ENCODE data around the gene LLPH. TPM values are rescaled to one million over a fixed set of nuclear protein-coding genes. Genes with fewer than 3 reads are reported as not detected.

Gene LLPH
- total RNA-seq, 1 experiment from 2014 or later = 33.4 TPM

DNA sequence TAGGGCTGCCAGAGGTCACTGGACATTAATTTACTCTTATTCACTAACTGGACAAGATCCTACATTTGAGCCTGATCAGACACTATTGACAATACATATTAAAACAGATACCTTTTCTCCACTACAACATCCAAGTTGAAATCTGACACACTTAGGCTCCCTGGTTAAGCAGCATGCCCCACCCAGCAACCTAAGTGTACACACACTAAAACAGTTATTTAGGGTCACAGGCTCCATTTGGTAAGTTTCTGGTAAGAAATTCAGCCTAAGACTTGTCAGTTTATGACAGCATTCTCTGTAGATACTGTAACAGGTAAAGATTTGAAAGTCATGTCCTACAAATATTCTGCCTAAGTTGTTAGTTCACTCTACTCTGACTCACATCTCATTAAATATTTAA lies 12.3 kb upstream of the LLPH start:
- Histone ChIP-seq H3K56ac (ENCODE audit: insufficient read length, low read depth, low read length) (no peak overlapping the region), H3K14ac (ENCODE audit: insufficient read depth, low read length) (no peak overlapping the region), H3K4me1 (ENCODE audit: insufficient read depth, low read length) (no peaks in the 10 kb centered on the region), H4K8ac (replicated peaks; ENCODE audit: insufficient read length, low read depth, low read length) (no peak overlapping the region), H2AFZ (ENCODE audit: low read length) (no peak overlapping the region), H3K79me2 (ENCODE audit: insufficient read depth, low read length) (no peaks in the 10 kb centered on the region), H4K20me1 (ENCODE audit: control insufficient read depth, insufficient read depth, insufficient read length) (no peaks in the 10 kb centered on the region), H2BK15ac (ENCODE audit: low read depth, low read length) (no peak overlapping the region), H2BK20ac (ENCODE audit: low read depth, low read length, poor library complexity, severe bottlenecking) (no peak overlapping the region), H2BK12ac (ENCODE audit: insufficient read length, low read depth, low read length) (no peak overlapping the region), H4K5ac (ENCODE audit: insufficient read length, low read depth, low read length) (no peak overlapping the region), H3T11ph (ENCODE audit: low read length) (no peak overlapping the region), H2BK120ac (ENCODE audit: low read depth, low read length, poor library complexity, severe bottlenecking) (no peak overlapping the region), H3K79me1 (ENCODE audit: insufficient read depth, low read depth, low read length, poor library complexity, severe bottlenecking) (no peaks in the 10 kb centered on the region), H3K18ac (ENCODE audit: insufficient read length, low read depth, low read length) (no peak overlapping the region), H3K4me2 (ENCODE audit: insufficient read depth, insufficient read length, low read length) (no peak overlapping the region), H2AK5ac (ENCODE audit: insufficient read length, low read length) (no peak overlapping the region), H3K9me3 (ENCODE audit: control insufficient read depth, low read depth, low read length) (no peaks in the 10 kb centered on the region), H3K27me3 (ENCODE audit: insufficient read depth, low read length) (no peaks in the 10 kb centered on the region), H3K23ac (ENCODE audit: insufficient read length, low read depth, low read length) (no peak overlapping the region), H4K91ac (ENCODE audit: insufficient read length, low read depth, low read length) (no peak overlapping the region), H3K9ac (ENCODE audit: extremely low read depth, insufficient read length, low read length) (no peak overlapping the region), H3K23me2 (ENCODE audit: insufficient read length, low read depth, low read length, poor library complexity, severe bottlenecking) (no peaks in the 10 kb centered on the region), H3K4ac (ENCODE audit: low read depth, low read length) (no peak overlapping the region), H3K27ac (ENCODE audit: insufficient read length, low read depth, low read length) (no peak overlapping the region), H2BK5ac (ENCODE audit: insufficient read length, low read length) (no peak overlapping the region)
- no peak for DNase-seq
- peaks cover 28 to 29% of the 10 kb centered on the region in 2 experiments for H3K9me3 Mint-ChIP-seq
- no peak overlapping the region for H3K27ac Mint-ChIP-seq
- peaks cover 2% of the 10 kb centered on the region for H3K27me3 Mint-ChIP-seq (ENCODE audit: low read depth)
- peaks cover 5% of the 10 kb centered on the region in 2 experiments for H3K4me1 Mint-ChIP-seq
- H3K4me3 Mint-ChIP-seq = no peak overlapping the region
- TF ChIP-seq, protein P1, sequence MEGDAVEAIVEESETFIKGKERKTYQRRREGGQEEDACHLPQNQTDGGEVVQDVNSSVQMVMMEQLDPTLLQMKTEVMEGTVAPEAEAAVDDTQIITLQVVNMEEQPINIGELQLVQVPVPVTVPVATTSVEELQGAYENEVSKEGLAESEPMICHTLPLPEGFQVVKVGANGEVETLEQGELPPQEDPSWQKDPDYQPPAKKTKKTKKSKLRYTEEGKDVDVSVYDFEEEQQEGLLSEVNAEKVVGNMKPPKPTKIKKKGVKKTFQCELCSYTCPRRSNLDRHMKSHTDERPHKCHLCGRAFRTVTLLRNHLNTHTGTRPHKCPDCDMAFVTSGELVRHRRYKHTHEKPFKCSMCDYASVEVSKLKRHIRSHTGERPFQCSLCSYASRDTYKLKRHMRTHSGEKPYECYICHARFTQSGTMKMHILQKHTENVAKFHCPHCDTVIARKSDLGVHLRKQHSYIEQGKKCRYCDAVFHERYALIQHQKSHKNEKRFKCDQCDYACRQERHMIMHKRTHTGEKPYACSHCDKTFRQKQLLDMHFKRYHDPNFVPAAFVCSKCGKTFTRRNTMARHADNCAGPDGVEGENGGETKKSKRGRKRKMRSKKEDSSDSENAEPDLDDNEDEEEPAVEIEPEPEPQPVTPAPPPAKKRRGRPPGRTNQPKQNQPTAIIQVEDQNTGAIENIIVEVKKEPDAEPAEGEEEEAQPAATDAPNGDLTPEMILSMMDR (conservative IDR thresholded peaks at IDR 0.05) = no peak
- peaks cover 19 to 39% (median 33%) of the 10 kb centered on the region in 3 experiments for H3K36me3 Mint-ChIP-seq (ENCODE audit: insufficient read depth in 1 of 3, low read depth in 3 of 3)
